ENCODE results near the gene SARNP. TPM values are rescaled to one million over a fixed set of nuclear protein-coding genes. Genes with fewer than 3 reads are reported as not detected.
"Not testable (repeated sequence)": the region's sequence is repeated elsewhere in the genome, so short reads cannot be mapped to it uniquely, and the experiment has no call there.

Gene SARNP
- polyA plus RNA-seq, 1 donor: 64.9 TPM

DNA sequence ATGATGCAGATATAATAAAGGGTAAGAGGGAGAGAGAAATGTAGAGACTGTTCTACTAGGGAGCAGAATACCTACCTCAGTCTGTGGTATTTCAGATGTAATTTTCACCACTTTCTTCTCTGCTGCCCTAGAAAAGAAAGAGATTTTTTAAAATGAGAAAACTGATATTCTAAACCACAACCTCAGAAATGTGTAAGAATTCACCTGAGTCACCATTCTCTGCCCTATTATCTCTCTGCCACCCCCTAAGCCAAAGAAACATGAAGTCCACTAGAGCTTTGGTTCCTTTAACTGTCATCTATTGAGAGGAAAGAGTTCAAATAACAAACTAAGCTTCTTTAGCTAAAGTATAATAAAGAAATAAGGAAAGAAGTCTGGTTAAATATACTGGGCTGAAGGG is 21.6 kb downstream of the SARNP start:
- DNase-seq: no peak

DNA sequence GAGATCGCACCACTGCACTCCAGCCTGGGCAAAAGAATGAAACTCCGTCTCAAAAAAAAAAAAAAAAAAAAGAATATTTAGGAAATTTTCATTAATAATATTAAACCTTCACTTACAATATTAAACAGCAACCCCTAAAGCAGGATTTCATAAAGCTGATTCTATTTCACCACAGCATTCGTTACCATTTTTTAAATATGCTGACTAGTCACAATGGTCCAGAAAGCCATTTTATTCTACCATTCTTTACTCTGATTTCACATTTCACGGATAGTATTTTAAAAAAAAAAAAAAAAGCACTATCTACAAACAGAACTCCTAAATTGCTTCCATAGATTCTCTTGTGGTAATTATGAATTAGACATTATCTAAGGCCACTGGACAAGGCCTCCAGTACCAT is 27.6 kb downstream of the SARNP start:
- no peak for DNase-seq

DNA sequence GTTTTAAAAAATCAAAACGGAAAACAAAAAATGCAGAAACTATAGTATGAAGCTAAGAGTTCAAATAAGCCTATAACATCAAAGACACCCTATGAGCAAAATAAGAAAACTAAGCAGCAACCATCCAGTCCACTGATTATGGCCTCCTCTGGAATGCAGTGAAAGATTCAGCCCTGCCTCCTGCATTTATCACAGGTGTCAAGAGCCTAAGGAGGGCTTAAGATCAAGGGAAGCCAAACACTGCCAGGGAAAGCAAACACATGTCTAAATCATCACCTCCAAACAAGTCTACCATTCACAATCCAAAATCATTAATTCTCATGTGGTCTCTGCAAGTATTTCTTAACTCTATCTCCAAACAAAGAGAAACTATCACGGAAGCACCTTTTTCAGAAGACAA is 28.4 kb downstream of the SARNP start:
- DNase-seq: no peak

GRCh38 chr12:55788546-55788945 is 29.0 kb downstream of the SARNP start:
- DNase-seq: no peak

DNA sequence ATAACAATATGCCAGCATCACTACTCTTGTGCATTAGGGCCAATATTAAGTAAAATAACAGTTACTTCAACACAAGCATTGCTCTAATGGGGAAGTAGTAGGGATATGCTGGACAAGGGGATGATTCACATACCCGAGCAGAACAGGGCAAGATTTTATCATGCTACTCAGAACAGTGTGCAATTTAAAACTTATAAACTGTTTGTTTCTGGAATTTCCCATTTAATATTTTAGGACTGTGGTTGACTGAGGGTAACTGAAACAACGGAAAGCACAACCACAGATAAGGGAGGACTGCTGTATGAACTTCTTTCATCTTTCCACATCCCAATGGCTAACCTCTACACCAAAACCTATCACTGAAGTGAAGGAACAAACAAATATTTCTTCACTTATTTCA is 36.8 kb downstream of the SARNP start:
- no peak for DNase-seq

DNA sequence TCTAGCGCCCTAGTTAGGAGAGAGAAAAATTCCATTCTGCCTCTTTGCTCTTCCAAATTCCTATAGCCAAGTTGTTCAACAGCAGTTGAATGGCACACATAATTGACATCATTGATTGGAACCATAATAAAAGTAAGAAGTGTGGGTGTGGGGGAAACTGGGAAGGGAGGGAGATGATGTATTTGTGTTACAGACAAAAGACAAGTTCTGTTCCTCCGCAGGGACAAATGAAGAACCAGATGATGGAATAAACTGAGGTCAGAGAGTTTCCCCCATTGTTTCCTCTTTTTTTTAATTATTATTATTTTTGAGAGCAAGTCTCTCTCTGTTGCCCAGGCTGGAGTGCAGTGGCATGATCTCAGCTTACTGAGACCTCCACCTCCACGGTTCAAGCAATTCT is 39.7 kb downstream of the SARNP start:
- no peak for DNase-seq

DNA sequence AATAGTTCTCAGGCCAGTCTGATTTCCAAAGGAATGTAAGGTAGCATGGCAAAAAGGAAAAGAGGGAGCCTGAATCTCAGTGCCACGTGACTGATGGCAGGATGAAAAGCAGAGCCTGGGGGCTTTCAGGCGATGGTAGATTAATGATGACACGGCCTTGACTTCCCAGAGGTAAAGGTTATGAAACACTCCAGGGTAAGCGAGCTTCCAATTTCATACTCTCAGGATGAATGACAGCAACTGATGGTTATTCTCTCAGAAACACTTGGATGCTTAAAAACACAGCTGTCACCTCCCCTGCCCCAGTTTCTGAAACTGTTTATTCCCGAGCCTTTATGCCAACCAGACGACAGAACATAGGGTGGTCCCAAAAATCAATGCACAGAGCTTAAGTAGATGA is 45.8 kb downstream of the SARNP start:
- no peak for DNase-seq

- no peak for DNase-seq
Observed at GRCh38 chr12:55767156-55767555, 50.4 kb downstream of the SARNP start.

DNA sequence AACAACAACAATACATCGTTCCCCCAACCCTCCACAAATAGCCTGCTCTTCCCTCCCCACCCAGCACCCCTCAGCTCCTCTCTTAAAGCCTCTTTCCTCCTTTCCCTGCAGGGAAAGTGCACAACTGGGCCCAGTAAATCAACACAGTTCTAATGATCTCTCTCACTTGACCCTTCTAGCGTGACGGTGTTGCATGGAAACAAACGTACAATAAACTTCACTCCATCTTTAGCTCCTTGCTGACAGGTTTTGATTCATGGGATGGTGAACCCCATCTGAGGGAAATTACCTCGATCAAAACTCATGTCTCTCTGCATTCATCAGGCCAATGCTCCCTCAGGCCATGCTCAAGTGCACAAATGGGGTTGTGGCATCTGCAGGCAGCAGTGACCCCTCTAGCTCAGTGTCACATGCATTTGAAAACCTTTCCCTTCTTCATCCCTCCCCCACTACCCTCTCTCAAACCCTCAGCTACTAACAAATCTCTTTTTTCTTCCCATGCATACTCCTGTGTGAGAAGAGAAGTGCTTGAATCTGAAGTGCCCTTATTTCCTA is 51.7 kb downstream of the SARNP start:
- DNase-seq: no peak

- no peak for DNase-seq
Observed at GRCh38 chr12:55762646-55763045, 54.9 kb downstream of the SARNP start.

DNA sequence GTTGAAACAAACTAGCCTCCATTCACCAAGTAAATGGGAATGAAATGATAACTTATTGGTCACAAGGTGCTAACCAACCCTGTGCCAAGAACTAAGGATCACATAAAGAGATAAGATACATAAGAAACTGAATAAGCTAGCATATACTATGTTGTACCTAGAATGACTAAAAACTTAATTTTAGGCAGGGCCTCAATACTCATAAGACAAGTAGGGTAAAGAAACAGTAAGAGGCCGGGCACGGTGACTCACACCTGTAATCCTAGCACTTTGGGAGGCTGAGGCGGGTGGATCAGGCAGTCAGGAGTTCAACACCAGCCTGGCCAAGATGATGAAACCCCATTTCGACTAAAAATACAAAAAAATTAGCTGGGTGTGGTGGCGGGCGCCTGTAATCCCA is 56.9 kb downstream of the SARNP start:
- DNase-seq: no peak

DNA sequence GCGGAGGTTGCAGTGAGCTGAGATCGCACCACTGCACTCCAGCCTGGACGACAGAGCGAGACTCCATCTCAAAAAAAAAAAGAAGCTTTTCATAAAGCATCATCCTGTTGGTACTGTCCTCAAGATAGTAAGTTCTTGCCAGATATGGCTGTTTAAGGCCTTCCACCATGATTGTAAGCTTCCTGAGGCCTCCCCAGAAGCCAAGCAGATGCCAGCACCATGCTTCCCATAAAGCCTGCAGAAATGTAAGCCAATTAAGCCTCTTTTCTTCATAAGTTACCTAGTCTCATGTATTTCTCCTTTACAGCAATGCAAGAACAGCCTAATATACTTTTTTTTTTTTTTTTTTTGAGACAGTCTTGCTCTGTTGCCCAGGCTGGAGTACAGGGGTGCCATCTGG is 58.9 kb downstream of the SARNP start:
- DNase-seq: not testable (repeated sequence)

DNA sequence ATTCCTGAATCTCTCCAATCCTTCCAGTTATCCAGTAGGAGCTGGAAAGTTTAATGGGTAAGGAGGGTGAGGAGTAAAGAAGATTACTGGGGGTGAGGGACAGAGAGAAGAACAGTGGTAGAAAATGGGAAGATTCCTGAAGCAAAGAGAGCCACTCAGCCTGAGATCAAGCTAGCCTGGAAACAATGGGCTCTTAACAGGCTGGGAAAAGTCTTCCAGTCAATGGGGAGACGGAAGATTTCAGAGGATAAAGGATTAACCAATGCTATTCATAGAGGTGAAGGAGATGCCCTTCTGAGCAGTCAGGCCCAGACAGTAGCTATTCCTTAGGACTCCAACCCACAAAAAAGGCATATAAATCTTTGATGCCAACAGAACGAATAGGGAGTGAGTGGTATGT is 59.8 kb downstream of the SARNP start:
- no peak for DNase-seq

GRCh38 chr12:55755246-55755645 is 62.3 kb downstream of the SARNP start:
- DNase-seq: no peak

- DNase-seq: no peak
Observed at GRCh38 chr12:55748230-55748993, 69.1 kb downstream of the SARNP start.

- no peak for DNase-seq
Observed at GRCh38 chr12:55746913-55747231, 70.7 kb downstream of the SARNP start.

GRCh38 chr12:55746174-55746912 is 71.2 kb downstream of the SARNP start:
- DNase-seq: no peak

DNA sequence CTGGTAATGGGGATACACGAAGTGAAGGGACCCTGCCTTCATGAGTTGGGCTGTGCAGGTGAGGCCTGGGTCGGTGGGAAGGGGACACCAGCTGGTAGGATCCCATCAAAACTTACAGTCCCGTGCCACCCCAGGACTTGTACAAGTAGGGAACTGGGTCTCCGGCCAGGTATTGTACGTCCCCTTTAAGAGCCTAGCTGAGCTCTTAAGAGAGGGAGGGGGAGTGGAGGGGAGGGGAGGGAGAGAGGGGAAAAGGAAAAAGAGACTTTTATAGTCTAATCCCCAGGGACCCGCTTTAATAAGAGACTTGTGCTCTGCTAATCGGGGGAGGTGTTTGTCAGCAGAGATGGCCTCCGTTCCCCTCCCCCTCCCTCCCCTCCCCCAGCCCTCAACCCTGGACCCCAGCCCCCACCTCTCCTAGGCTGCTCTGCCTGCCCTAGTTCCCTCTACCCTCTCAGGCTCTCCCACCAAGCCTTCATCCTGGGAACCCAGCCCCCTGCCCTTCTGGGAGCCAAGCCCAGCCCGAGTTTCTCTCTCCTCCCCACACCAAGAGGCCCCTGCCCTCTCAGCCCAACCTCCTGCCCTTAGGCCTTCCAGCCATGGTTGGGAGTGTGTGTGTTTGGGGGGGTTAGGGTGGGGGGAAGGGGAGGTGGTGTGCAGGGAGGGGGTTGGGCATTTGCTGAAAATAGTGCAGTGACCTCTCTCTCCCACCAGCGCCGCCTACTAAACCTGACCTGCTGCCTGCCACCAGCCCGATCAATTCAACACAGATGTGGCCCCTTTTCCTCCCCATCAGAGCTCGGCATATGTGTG is 72.0 kb downstream of the SARNP start:
- DNase-seq: peak; percentile 43

- DNase-seq: no peak
Observed at GRCh38 chr12:55744340-55745030, 73.0 kb downstream of the SARNP start.

DNA sequence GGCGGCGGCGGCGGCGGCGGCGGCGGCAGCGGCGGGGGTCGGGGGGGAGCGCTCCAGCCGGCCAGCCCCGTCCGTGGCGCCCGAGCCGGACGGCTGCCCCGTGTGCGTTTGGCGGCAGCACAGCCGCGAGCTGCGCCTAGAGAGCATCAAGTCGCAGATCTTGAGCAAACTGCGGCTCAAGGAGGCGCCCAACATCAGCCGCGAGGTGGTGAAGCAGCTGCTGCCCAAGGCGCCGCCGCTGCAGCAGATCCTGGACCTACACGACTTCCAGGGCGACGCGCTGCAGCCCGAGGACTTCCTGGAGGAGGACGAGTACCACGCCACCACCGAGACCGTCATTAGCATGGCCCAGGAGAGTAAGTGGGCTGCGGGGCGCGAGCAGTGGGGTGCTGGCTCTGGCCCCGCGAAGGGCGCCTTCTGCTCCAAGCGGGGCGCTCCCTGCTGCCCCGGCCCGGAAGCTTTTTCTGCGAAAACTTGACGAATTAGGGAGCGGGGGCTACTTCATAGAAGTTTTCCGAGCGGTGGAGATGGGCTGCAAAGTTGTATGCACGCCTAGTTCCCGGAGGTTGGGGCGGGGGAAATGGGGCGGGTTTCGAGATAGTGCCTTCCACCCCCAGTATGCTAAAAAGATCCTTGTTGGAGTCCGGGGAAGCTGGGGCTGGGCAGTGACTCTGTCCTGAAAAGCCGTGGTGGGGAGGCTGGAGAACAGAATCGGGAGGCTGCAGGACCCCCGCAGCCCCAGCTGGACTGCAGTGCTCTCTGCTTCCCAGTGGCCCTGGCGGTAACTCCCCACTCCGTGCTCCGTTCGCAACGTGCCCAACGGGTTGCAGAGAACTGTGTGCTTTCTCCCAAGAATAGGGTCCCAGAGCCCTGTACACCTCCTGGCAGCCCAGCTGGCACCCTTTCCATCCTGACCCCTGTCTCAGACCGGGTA is 73.9 kb downstream of the SARNP start:
- DNase-seq: peak; percentile 63

DNA sequence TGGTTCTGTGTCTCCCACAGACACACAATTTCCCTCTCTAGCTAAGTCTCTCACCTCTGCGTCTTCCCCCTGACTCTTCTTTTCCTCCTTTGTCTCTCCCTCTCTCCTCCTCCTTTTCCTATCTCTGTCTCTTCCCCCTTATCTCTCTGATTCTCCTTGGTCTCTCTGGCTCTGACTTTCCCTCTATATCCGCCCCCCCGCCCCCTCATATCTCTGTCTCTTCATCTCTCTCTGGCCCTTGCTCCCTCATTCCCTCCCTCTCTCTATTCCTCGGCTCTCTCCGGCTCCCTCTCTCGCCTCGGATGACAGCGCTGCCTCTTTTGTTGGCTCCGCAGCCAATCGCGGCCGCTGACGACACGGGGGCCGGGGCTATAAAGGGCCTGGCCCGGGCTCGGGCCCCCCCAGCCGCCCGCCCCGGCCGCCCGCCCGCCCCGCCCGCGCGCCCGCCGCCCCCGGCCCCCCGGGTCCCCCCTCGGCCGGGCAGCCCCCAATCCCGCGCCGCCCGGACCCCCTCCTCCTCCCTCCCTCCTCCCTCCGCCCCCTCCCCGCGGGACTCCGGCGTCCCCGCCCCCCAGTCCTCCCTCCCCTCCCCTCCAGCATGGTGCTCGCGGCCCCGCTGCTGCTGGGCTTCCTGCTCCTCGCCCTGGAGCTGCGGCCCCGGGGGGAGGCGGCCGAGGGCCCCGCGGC is 74.7 kb downstream of the SARNP start, which contains the start of gene GDF11:
Gene GDF11, plus strand, starts transcription at position 404 of the 687 bp plus-strand sequence. Its CDS starts 195 bp downstream, at position 599.
- DNase-seq: peak; percentile 88
